HEK293 (cell line): ENCODE data around the gene IDUA.

ENCODE experiments used
- SETDB1 ChIP-seq: IDR thresholded peaks from one replicate; pipeline ENCODE4 v1.6.1; 2017; ENCODE audit warnings: mild to moderate bottlenecking, low read length, moderate library complexity, mixed read lengths; ENCODE audit not compliant: insufficient read length
- ZBTB8A ChIP-seq: fragments of 450-650 bp; formaldehyde crosslinking; IDR thresholded peaks from 2 replicates; pipeline ENCODE4 v1.5.1; 2016; ENCODE audit warnings: missing biosample characterization, missing genetic modification characterization
- ZNF10 ChIP-seq: fragments of 450-650 bp; formaldehyde crosslinking; IDR thresholded peaks from 2 replicates; pipeline ENCODE4 v1.5.1; 2017; ENCODE audit warnings: missing biosample characterization, missing genetic modification characterization
- ZNF157 ChIP-seq: fragments of 450-650 bp; formaldehyde crosslinking; IDR thresholded peaks from 2 replicates; pipeline ENCODE4 v1.5.1; 2016; ENCODE audit warnings: missing biosample characterization, missing genetic modification characterization
- ZNF37A ChIP-seq: fragments of 450-650 bp; IDR thresholded peaks from 2 replicates; pipeline ENCODE4 v1.5.1; 2018; ENCODE audit warnings: missing biosample characterization, missing genetic modification characterization
- ZNF473 ChIP-seq: fragments of 450-650 bp; formaldehyde crosslinking; IDR thresholded peaks from 2 replicates; pipeline ENCODE4 v1.5.1; 2017; ENCODE audit warnings: missing biosample characterization, missing genetic modification characterization
- ZNF48 ChIP-seq: fragments of 450-650 bp; formaldehyde crosslinking; IDR thresholded peaks from 2 replicates; pipeline ENCODE4 v1.5.1; 2016; ENCODE audit warnings: missing biosample characterization, missing genetic modification characterization
- ZNF621 ChIP-seq: fragments of 450-650 bp; formaldehyde crosslinking; IDR thresholded peaks from 2 replicates; pipeline ENCODE4 v1.5.1; 2017; ENCODE audit warnings: missing biosample characterization, missing genetic modification characterization
- ZNF624 ChIP-seq: fragments of 450-650 bp; formaldehyde crosslinking; IDR thresholded peaks from 2 replicates; pipeline ENCODE4 v1.5.1; 2017; ENCODE audit warnings: missing biosample characterization, missing genetic modification characterization
- ZNF768 ChIP-seq: fragments of 450-650 bp; formaldehyde crosslinking; IDR thresholded peaks from 2 replicates; pipeline ENCODE4 v1.5.1; 2018; ENCODE audit warnings: missing biosample characterization, mild to moderate bottlenecking, missing genetic modification characterization
- ZNF776 ChIP-seq: fragments of 450-650 bp; formaldehyde crosslinking; IDR thresholded peaks from 2 replicates; pipeline ENCODE4 v1.5.0; 2017; ENCODE audit warnings: missing biosample characterization, missing genetic modification characterization, borderline replicate concordance
- ZNF837 ChIP-seq: fragments of 450-650 bp; formaldehyde crosslinking; IDR thresholded peaks from 2 replicates; pipeline ENCODE4 v1.5.1; 2016; ENCODE audit warnings: missing biosample characterization, missing genetic modification characterization
- TF ChIP-seq, protein P1 (sequence below): fragments of 450-650 bp; formaldehyde crosslinking; IDR thresholded peaks from 2 replicates; pipeline ENCODE4 v1.5.1; 2016; ENCODE audit warnings: missing biosample characterization, missing genetic modification characterization
- TF ChIP-seq, protein P2 (sequence below): fragments of 450-650 bp; formaldehyde crosslinking; conservative IDR thresholded peaks from 2 replicates; pipeline ENCODE4 v1.5.1; 2016; ENCODE audit warnings: low read depth, missing biosample characterization, missing genetic modification characterization
- TF ChIP-seq, protein P3 (sequence below): fragments of 450-650 bp; formaldehyde crosslinking; IDR thresholded peaks from 2 replicates; pipeline ENCODE4 v1.5.1; 2016; ENCODE audit warnings: missing biosample characterization, missing genetic modification characterization
- TF ChIP-seq, protein P4 (sequence below): sonication (generic); formaldehyde crosslinking; IDR thresholded peaks from 2 replicates; pipeline ENCODE4 v1.8.1; 2022; ENCODE audit warnings: mild to moderate bottlenecking, moderate library complexity, missing genetic modification reagents
- TF ChIP-seq, protein P5 (sequence below): fragments of 450-650 bp; formaldehyde crosslinking; optimal IDR thresholded peaks from 2 replicates; pipeline ENCODE3; 2016; ENCODE audit warnings: missing biosample characterization, mild to moderate bottlenecking, missing genetic modification characterization
- TF ChIP-seq, protein P6 (sequence below): fragments of 450-650 bp; IDR thresholded peaks from 2 replicates; pipeline ENCODE4 v1.5.1; 2018; ENCODE audit warnings: missing biosample characterization, mild to moderate bottlenecking, missing genetic modification characterization
- TF ChIP-seq, protein P7 (sequence below): fragments of 450-650 bp; formaldehyde crosslinking; IDR thresholded peaks from 2 replicates; pipeline ENCODE4 v1.5.1; 2016; ENCODE audit warnings: missing biosample characterization, missing genetic modification characterization
- TF ChIP-seq, protein P8 (sequence below): fragments of 450-650 bp; formaldehyde crosslinking; IDR thresholded peaks from 2 replicates; pipeline ENCODE4 v1.5.1; 2016; ENCODE audit warnings: missing biosample characterization, missing genetic modification characterization

IDUA gene

DNA sequence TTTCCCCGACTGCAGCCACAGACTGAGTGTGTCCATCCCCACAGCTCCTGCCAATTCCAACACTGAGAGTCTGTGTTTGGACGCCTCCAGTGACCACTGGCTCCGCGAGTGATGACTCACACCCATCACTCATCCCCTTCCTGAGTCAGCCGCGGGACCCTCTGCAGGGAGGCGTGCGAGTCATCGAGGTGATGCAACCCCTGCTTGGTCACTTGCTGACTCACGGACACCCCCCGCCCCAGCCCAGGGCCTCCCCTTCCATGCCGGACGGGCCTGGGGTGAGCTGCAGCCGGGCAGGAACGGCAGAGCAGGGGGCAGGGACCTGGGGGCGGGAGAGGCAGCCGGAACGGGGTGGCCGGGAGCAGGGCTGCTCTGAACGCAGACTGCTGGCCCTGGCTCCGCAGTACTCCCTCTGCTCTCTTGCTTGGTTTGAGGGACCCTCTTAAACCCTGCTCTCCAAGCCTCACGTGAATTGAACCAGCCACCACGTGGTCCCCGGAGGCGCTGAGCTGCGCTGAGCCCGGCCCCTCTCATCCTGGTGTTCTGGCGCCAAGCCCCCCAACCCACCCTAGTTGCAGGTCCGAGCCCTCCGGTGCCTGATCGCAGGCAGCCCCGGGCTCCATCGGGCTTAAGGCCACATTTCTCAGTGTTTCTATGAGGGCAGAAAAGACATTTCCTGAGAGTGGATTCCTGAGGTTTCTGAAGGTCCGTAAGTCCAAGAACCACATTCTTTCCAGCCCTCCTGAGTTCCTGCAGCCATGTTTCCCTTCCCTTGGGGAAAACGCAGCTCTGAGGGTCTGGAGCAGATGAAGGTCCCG is 57.0 kb downstream of the IDUA start (continued):
- TF ChIP-seq, protein P1, sequence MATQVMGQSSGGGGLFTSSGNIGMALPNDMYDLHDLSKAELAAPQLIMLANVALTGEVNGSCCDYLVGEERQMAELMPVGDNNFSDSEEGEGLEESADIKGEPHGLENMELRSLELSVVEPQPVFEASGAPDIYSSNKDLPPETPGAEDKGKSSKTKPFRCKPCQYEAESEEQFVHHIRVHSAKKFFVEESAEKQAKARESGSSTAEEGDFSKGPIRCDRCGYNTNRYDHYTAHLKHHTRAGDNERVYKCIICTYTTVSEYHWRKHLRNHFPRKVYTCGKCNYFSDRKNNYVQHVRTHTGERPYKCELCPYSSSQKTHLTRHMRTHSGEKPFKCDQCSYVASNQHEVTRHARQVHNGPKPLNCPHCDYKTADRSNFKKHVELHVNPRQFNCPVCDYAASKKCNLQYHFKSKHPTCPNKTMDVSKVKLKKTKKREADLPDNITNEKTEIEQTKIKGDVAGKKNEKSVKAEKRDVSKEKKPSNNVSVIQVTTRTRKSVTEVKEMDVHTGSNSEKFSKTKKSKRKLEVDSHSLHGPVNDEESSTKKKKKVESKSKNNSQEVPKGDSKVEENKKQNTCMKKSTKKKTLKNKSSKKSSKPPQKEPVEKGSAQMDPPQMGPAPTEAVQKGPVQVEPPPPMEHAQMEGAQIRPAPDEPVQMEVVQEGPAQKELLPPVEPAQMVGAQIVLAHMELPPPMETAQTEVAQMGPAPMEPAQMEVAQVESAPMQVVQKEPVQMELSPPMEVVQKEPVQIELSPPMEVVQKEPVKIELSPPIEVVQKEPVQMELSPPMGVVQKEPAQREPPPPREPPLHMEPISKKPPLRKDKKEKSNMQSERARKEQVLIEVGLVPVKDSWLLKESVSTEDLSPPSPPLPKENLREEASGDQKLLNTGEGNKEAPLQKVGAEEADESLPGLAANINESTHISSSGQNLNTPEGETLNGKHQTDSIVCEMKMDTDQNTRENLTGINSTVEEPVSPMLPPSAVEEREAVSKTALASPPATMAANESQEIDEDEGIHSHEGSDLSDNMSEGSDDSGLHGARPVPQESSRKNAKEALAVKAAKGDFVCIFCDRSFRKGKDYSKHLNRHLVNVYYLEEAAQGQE (tag by site-specific recombination): no peak
- TF ChIP-seq, protein P2, sequence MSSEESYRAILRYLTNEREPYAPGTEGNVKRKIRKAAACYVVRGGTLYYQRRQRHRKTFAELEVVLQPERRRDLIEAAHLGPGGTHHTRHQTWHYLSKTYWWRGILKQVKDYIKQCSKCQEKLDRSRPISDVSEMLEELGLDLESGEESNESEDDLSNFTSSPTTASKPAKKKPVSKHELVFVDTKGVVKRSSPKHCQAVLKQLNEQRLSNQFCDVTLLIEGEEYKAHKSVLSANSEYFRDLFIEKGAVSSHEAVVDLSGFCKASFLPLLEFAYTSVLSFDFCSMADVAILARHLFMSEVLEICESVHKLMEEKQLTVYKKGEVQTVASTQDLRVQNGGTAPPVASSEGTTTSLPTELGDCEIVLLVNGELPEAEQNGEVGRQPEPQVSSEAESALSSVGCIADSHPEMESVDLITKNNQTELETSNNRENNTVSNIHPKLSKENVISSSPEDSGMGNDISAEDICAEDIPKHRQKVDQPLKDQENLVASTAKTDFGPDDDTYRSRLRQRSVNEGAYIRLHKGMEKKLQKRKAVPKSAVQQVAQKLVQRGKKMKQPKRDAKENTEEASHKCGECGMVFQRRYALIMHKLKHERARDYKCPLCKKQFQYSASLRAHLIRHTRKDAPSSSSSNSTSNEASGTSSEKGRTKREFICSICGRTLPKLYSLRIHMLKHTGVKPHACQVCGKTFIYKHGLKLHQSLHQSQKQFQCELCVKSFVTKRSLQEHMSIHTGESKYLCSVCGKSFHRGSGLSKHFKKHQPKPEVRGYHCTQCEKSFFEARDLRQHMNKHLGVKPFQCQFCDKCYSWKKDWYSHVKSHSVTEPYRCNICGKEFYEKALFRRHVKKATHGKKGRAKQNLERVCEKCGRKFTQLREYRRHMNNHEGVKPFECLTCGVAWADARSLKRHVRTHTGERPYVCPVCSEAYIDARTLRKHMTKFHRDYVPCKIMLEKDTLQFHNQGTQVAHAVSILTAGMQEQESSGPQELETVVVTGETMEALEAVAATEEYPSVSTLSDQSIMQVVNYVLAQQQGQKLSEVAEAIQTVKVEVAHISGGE: no peak
- no peak for TF ChIP-seq ZNF624 (tag by site-specific recombination)
- TF ChIP-seq, protein P3, sequence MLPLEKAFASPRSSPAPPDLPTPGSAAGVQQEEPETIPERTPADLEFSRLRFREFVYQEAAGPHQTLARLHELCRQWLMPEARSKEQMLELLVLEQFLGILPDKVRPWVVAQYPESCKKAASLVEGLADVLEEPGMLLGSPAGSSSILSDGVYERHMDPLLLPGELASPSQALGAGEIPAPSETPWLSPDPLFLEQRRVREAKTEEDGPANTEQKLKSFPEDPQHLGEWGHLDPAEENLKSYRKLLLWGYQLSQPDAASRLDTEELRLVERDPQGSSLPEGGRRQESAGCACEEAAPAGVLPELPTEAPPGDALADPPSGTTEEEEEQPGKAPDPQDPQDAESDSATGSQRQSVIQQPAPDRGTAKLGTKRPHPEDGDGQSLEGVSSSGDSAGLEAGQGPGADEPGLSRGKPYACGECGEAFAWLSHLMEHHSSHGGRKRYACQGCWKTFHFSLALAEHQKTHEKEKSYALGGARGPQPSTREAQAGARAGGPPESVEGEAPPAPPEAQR (tag by site-specific recombination): 0 out of 2 replicates have a peak, but pooled peaks have one; percentile 72
- no peak for TF ChIP-seq ZNF10
- TF ChIP-seq, protein P4, sequence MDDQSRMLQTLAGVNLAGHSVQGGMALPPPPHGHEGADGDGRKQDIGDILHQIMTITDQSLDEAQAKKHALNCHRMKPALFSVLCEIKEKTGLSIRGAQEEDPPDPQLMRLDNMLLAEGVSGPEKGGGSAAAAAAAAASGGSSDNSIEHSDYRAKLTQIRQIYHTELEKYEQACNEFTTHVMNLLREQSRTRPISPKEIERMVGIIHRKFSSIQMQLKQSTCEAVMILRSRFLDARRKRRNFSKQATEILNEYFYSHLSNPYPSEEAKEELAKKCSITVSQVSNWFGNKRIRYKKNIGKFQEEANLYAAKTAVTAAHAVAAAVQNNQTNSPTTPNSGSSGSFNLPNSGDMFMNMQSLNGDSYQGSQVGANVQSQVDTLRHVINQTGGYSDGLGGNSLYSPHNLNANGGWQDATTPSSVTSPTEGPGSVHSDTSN: no peak
- TF ChIP-seq ZNF48 (tag by site-specific recombination): no peak
- TF ChIP-seq ZNF473 (tag by site-specific recombination): no peak
- no peak for TF ChIP-seq ZNF37A (tag by site-specific recombination)
- no peak for TF ChIP-seq ZNF157
- TF ChIP-seq, protein P5, sequence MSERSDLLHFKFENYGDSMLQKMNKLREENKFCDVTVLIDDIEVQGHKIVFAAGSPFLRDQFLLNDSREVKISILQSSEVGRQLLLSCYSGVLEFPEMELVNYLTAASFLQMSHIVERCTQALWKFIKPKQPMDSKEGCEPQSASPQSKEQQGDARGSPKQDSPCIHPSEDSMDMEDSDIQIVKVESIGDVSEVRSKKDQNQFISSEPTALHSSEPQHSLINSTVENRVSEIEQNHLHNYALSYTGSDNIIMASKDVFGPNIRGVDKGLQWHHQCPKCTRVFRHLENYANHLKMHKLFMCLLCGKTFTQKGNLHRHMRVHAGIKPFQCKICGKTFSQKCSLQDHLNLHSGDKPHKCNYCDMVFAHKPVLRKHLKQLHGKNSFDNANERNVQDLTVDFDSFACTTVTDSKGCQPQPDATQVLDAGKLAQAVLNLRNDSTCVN (tag by site-specific recombination): peak; percentile 32
- no peak for TF ChIP-seq ZNF776
- TF ChIP-seq, protein P6, sequence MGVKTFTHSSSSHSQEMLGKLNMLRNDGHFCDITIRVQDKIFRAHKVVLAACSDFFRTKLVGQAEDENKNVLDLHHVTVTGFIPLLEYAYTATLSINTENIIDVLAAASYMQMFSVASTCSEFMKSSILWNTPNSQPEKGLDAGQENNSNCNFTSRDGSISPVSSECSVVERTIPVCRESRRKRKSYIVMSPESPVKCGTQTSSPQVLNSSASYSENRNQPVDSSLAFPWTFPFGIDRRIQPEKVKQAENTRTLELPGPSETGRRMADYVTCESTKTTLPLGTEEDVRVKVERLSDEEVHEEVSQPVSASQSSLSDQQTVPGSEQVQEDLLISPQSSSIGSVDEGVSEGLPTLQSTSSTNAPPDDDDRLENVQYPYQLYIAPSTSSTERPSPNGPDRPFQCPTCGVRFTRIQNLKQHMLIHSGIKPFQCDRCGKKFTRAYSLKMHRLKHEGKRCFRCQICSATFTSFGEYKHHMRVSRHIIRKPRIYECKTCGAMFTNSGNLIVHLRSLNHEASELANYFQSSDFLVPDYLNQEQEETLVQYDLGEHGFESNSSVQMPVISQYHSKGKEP (tag by site-specific recombination): no peak
- no peak for TF ChIP-seq ZNF768
- peak; percentile 39; the same call in 1 of the 2 replicates for TF ChIP-seq ZBTB8A (tag by site-specific recombination)
- TF ChIP-seq, protein P7, sequence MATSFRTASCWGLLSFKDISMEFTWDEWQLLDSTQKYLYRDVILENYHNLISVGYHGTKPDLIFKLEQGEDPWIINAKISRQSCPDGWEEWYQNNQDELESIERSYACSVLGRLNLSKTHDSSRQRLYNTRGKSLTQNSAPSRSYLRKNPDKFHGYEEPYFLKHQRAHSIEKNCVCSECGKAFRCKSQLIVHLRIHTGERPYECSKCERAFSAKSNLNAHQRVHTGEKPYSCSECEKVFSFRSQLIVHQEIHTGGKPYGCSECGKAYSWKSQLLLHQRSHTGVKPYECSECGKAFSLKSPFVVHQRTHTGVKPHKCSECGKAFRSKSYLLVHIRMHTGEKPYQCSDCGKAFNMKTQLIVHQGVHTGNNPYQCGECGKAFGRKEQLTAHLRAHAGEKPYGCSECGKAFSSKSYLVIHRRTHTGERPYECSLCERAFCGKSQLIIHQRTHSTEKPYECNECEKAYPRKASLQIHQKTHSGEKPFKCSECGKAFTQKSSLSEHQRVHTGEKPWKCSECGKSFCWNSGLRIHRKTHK: no peak
- TF ChIP-seq, protein P8, sequence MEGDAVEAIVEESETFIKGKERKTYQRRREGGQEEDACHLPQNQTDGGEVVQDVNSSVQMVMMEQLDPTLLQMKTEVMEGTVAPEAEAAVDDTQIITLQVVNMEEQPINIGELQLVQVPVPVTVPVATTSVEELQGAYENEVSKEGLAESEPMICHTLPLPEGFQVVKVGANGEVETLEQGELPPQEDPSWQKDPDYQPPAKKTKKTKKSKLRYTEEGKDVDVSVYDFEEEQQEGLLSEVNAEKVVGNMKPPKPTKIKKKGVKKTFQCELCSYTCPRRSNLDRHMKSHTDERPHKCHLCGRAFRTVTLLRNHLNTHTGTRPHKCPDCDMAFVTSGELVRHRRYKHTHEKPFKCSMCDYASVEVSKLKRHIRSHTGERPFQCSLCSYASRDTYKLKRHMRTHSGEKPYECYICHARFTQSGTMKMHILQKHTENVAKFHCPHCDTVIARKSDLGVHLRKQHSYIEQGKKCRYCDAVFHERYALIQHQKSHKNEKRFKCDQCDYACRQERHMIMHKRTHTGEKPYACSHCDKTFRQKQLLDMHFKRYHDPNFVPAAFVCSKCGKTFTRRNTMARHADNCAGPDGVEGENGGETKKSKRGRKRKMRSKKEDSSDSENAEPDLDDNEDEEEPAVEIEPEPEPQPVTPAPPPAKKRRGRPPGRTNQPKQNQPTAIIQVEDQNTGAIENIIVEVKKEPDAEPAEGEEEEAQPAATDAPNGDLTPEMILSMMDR (tag by site-specific recombination): no peak
- TF ChIP-seq SETDB1: no peak
- no peak for TF ChIP-seq ZNF837 (tag by site-specific recombination)
- TF ChIP-seq ZNF621 (tag by site-specific recombination): no peak
